GM20000 (cell line): ENCODE measurements around the gene POLK.
"Not testable (repeated sequence)": the region's sequence is repeated elsewhere in the genome, so short reads cannot be mapped to it uniquely, and the experiment has no call there.

ENCODE experiments used
- DNase-seq: peaks from one replicate; pipeline ENCODE4 v3.0.0; 2012; ENCODE audit warnings: low spot score
- TF ChIP-seq, protein P1 (sequence below): IDR thresholded peaks from 2 replicates; pipeline ENCODE4 v1.5.1; 2012; ENCODE audit warnings: mild to moderate bottlenecking, control low read depth; ENCODE audit errors: extremely low read depth, missing control alignments

POLK gene

DNA sequence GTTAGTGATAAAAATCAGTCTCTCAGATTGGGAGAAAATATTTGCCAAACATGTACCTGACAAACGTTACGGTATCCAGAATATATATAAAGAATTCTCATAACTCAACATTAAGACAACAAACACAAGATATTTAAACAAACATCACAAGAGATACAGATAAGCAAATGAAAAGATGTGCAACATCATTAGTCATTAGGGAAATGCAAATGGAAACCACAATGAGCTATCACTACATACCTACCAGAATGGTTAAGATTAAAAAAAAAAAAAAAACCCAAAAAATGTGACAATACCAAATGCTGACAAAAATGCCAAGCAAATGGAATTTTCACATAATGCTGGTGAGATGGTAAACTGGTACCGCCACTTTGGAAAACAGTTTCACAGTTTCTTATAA lies 15.7 kb upstream of the POLK start:
- TF ChIP-seq, protein P1, sequence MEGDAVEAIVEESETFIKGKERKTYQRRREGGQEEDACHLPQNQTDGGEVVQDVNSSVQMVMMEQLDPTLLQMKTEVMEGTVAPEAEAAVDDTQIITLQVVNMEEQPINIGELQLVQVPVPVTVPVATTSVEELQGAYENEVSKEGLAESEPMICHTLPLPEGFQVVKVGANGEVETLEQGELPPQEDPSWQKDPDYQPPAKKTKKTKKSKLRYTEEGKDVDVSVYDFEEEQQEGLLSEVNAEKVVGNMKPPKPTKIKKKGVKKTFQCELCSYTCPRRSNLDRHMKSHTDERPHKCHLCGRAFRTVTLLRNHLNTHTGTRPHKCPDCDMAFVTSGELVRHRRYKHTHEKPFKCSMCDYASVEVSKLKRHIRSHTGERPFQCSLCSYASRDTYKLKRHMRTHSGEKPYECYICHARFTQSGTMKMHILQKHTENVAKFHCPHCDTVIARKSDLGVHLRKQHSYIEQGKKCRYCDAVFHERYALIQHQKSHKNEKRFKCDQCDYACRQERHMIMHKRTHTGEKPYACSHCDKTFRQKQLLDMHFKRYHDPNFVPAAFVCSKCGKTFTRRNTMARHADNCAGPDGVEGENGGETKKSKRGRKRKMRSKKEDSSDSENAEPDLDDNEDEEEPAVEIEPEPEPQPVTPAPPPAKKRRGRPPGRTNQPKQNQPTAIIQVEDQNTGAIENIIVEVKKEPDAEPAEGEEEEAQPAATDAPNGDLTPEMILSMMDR: no peak
- no peak for DNase-seq

DNA sequence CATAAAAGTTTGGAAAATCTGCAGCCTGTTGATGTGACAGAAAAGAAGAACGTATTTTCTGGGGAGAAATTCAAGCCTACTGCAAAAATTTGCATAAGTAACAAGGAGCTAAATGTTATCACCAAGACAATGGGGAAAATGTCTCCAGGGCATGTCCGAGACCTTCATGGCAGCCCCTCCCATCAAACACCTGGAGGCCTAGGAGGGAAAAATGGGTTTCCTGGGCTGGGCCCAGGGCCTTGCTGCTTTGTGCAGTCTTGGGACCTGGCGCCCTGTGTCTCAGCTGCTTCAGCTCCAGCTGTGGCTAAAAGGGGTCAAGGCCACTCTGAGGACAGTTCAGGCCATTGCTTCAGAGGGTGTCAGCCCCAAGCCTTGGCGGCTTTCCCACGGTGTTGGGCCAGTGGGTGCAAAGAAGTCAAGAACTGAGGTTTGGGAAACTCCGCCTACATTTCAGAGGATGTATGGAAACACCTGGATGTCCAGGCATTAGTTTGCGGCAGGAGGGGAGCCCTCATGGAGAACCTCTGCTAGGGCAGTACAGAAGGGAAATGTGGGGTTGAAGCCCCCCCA lies 13.4 kb upstream of the POLK start:
- TF ChIP-seq, protein P1: no peak
- DNase-seq: no peak

DNA sequence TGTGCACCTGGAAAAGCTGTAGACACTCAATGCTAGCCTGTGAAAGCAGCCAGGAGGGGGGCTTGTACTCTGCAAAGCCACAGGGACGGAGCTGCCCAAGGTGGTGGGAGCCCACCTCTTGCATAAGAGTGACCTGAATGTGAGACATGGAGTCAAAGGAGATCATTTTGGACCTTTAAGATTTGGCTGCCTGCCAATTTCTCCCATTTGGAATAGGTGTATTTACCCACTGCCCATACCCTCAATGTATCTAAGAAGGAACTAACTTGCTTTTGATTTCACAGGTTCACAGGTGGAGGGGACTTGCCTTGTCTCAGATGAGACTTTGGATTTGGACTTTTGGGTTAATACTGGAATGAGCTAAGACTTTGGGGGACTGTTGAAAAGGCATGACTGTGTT lies 12.8 kb upstream of the POLK start:
- DNase-seq: not testable (repeated sequence)

DNA sequence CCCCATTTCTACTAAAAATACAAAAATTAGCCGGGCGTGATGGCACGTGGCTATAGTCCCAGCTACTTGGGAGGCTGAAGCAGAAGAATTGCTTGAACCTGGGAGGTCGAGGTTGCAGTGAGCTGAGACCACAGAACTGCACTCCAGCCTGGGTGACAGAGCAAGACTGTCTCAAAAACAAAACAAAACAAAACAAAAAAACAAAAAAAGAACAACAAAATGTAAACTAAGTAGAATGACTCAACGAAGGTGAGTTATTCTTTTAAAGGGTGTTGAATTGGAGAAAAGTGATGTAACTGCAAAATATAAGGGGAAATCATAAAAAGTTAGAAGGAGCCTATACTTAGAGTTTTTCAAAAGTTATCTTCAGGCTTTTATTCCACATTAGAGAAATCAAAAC lies 6.6 kb upstream of the POLK start:
- not testable (repeated sequence) for DNase-seq

DNA sequence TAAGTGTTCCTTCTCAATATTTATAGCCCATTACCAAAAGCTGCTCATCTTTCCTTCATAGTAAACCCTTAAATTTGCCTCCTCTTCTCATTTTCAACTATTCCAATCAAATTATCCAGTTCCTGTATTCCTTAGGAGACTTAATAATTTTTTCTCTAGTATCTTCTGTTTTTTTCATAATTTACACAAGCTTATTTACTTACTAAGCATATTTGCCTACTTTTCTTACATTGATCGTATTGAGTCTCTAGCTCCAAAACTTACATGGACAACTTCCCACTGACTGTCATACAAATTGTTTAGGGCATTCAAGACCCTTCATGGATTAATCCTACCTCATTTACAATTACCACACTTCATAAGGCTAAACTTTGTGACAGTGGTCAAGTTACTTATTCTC lies 3.9 kb upstream of the POLK start:
- TF ChIP-seq, protein P1: no peak
- DNase-seq: no peak

DNA sequence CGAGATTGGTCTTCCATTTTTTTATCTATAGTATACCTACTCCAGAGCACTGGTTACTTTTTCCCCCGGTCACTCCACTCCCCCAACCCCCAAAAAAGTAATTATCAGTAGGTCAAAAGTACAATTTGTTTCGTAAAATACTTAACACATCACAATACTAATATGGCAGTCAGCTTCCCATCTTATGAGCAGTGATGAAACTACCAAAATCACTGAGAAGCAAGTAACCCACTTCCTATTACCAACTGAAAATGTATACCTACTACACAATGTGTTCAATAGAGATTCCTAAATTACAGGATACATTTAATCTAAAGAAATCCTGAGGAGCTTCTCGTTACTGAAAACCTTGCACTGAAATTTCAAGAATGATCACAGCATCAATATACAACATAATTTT lies 2.1 kb upstream of the POLK start:
- TF ChIP-seq, protein P1: no peak
- DNase-seq: no peak

DNA sequence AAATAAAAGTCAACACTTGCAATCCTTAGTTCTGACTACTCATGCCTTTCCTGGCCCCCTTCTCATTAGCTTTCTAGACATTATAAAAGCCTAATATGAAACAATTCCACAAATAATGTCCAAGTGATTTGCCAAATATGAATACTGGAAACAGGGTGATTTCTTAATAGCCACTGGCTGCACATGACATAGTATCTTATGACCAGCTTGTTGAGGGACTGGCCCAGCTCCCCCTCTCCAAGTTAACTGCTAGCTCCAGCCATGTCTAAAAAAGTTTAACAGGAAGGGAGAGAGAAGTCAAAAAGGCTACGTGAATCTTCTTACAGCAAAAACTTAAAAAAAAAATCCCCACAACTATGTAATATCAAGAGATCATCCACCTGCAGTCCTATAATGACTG lies 1.7 kb upstream of the POLK start:
- DNase-seq: peak; percentile 28
- TF ChIP-seq, protein P1: no peak

DNA sequence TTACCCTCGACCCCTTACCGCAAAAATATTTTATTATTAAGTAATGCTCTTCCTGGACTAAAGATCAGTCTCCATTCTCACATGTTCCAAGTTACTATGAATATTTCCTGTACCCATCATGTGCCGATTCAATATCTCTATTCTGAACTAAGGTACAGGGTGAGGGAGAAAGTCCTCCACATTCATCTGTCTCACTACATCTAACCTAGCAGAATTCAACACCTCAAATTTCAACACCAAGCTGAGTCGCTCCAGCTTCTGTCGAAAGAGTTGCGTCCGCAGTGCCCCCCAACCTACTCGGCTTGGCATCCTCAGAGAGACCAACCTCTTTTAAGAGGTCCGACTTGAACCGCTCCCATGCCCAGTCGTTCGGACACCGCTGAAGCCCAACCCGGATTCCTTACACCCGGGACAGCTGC lies 1.3 kb upstream of the POLK start:
- TF ChIP-seq, protein P1: no peak
- peak; percentile 12 for DNase-seq
